WTC11 (cell line): ENCODE measurements around the gene S1PR5. TPM values are rescaled to one million over a fixed set of nuclear protein-coding genes. Genes with fewer than 3 reads are reported as not detected.
A peak's percentile ranks its signal among the peaks of the same experiment; 100 is the strongest.

Experiments used
- ATAC-seq: fragments of 200-7000 bp; cut with Tn5 transposase; 2 replicates; pipeline ENCODE4 v1.10.0; 2021; ENCODE audit warnings: mild to moderate bottlenecking, moderate library complexity
- CTCF ChIA-PET: fragments of 300-600 bp; sonication (Branson Sonifier 250); formaldehyde crosslinking; loops from one replicate; lab custom pipeline; 2021; ENCODE audit warnings: antibody characterized with exemption; lab: Charles Lee
- POLR2A ChIA-PET: fragments of 350-600 bp; sonication (Branson Sonifier 250); formaldehyde crosslinking; loops from one replicate; lab custom pipeline; 2021; ENCODE audit warnings: antibody characterized with exemption; lab: Charles Lee
- DNase-seq: peaks from one replicate; pipeline ENCODE4 v3.0.0; 2021; ENCODE audit warnings: low spot score
- H3K27ac Mint-ChIP-seq: 2 replicates; pipeline ENCODE4 v1.8.0; 2021; ENCODE audit warnings: mixed read lengths
- H3K27me3 Mint-ChIP-seq: 2 replicates; pipeline ENCODE4 v1.8.0; 2021; ENCODE audit warnings: low read depth, mild to moderate bottlenecking, moderate library complexity, mixed read lengths
- H3K36me3 Mint-ChIP-seq: 2 replicates; pipeline ENCODE4 v1.8.0; 2021; ENCODE audit warnings: mixed read lengths
- H3K4me1 Mint-ChIP-seq: 2 replicates; pipeline ENCODE4 v1.8.0; 2022; ENCODE audit warnings: mixed read lengths
- H3K4me3 Mint-ChIP-seq: 2 replicates; pipeline ENCODE4 v1.8.0; 2021; ENCODE audit warnings: mild to moderate bottlenecking, moderate library complexity, mixed read lengths
- H3K9me3 Mint-ChIP-seq: 2 replicates; pipeline ENCODE4 v1.8.0; 2021; ENCODE audit warnings: mixed read lengths
- ATF1 ChIP-seq: sonication (generic); formaldehyde crosslinking; IDR thresholded peaks from 2 replicates; pipeline ENCODE4 v1.8.1; 2023; ENCODE audit warnings: mild to moderate bottlenecking, moderate library complexity, missing genetic modification reagents
- CREB1 ChIP-seq: sonication (generic); formaldehyde crosslinking; IDR thresholded peaks from 2 replicates; pipeline ENCODE4 v1.8.0; 2023; ENCODE audit warnings: mild to moderate bottlenecking, missing genetic modification reagents
- E2F5 ChIP-seq: sonication (generic); formaldehyde crosslinking; IDR thresholded peaks from 2 replicates; pipeline ENCODE4 v1.8.1; 2022; ENCODE audit warnings: mild to moderate bottlenecking, moderate library complexity, missing genetic modification reagents
- ETV6 ChIP-seq: sonication (generic); formaldehyde crosslinking; IDR thresholded peaks from 2 replicates; pipeline ENCODE4 v1.8.1; 2022; ENCODE audit warnings: mild to moderate bottlenecking, missing genetic modification reagents
- GABPB1 ChIP-seq: sonication (generic); formaldehyde crosslinking; IDR thresholded peaks from 2 replicates; pipeline ENCODE4 v1.8.1; 2023; ENCODE audit warnings: mild to moderate bottlenecking, missing genetic modification reagents
- GTF2I ChIP-seq: fragments of 250-450 bp; sonication (Bioruptor Pico); conservative IDR thresholded peaks from 2 replicates; pipeline ENCODE4 v1.4.0; 2021; ENCODE audit warnings: mild to moderate bottlenecking
- IRF2 ChIP-seq: sonication (generic); formaldehyde crosslinking; IDR thresholded peaks from 2 replicates; pipeline ENCODE4 v1.8.0; 2022; ENCODE audit warnings: low read depth, missing genetic modification reagents, borderline replicate concordance
- JAZF1 ChIP-seq: fragments of 250-450 bp; sonication (Bioruptor Pico); IDR thresholded peaks from 2 replicates; pipeline ENCODE4 v1.9.0; 2021; ENCODE audit warnings: moderate library complexity, mild to moderate bottlenecking, inconsistent platforms
- MXD4 ChIP-seq: fragments of 250-450 bp; sonication (Bioruptor Pico); IDR thresholded peaks from 2 replicates; pipeline ENCODE4 v1.8.0; 2021; ENCODE audit warnings: mild to moderate bottlenecking, moderate library complexity, borderline replicate concordance
- NFATC4 ChIP-seq: fragments of 250-450 bp; sonication (Bioruptor Pico); IDR thresholded peaks from 2 replicates; pipeline ENCODE4 v1.9.0; 2021; ENCODE audit warnings: mild to moderate bottlenecking
- NFYB ChIP-seq: sonication (generic); formaldehyde crosslinking; conservative IDR thresholded peaks from 2 replicates; pipeline ENCODE4 v1.8.0; 2022; ENCODE audit warnings: low read depth, missing genetic modification reagents
- NR2C2 ChIP-seq: sonication (generic); formaldehyde crosslinking; IDR thresholded peaks from 2 replicates; pipeline ENCODE4 v1.8.0; 2022; ENCODE audit warnings: mild to moderate bottlenecking, missing genetic modification reagents
- PRRX2 ChIP-seq: fragments of 250-450 bp; sonication (Bioruptor Pico); IDR thresholded peaks from 2 replicates; pipeline ENCODE4 v1.8.0; 2021; ENCODE audit warnings: mild to moderate bottlenecking
- RELA ChIP-seq: sonication (generic); formaldehyde crosslinking; IDR thresholded peaks from 2 replicates; pipeline ENCODE4 v1.8.1; 2022; ENCODE audit warnings: missing genetic modification reagents, mild to moderate bottlenecking, borderline replicate concordance
- SMAD4 ChIP-seq: sonication (generic); formaldehyde crosslinking; IDR thresholded peaks from 2 replicates; pipeline ENCODE4 v1.8.0; 2022; ENCODE audit warnings: mild to moderate bottlenecking, missing genetic modification reagents
- SOX15 ChIP-seq: fragments of 250-450 bp; sonication (Bioruptor Pico); IDR thresholded peaks from 2 replicates; pipeline ENCODE4 v1.9.0; 2021; ENCODE audit warnings: mild to moderate bottlenecking
- TCF7 ChIP-seq: sonication (generic); formaldehyde crosslinking; IDR thresholded peaks from 2 replicates; pipeline ENCODE4 v1.8.0; 2022; ENCODE audit warnings: mild to moderate bottlenecking, low read depth, missing genetic modification reagents, moderate library complexity
- TEAD4 ChIP-seq: sonication (generic); formaldehyde crosslinking; IDR thresholded peaks from 2 replicates; pipeline ENCODE4 v1.8.0; 2022; ENCODE audit warnings: mild to moderate bottlenecking, missing genetic modification reagents
- TP53 ChIP-seq: sonication (generic); formaldehyde crosslinking; IDR thresholded peaks from 2 replicates; pipeline ENCODE4 v1.8.1; 2023; ENCODE audit warnings: mild to moderate bottlenecking, missing genetic modification reagents
- ZBTB21 ChIP-seq: sonication (generic); formaldehyde crosslinking; IDR thresholded peaks from 2 replicates; pipeline ENCODE4 v1.8.1; 2023; ENCODE audit warnings: mild to moderate bottlenecking, missing genetic modification reagents, borderline replicate concordance
- ZNF263 ChIP-seq: sonication (generic); formaldehyde crosslinking; IDR thresholded peaks from 2 replicates; pipeline ENCODE4 v1.8.1; 2022; ENCODE audit warnings: low read depth, mild to moderate bottlenecking, moderate library complexity, missing genetic modification reagents
- total RNA-seq: library from RNA; stranded (reverse); gene quantifications from 3 replicates; pipeline ENCODE4 v1.2.3, GENCODE V29; 2021
- TF ChIP-seq, protein P1 (sequence below): fragments of 250-450 bp; sonication (Bioruptor Pico); IDR thresholded peaks from 2 replicates; pipeline ENCODE4 v1.8.0; 2021; ENCODE audit warnings: mild to moderate bottlenecking
- TF ChIP-seq, protein P2 (sequence below): fragments of 200-600 bp; IDR thresholded peaks from 2 replicates; pipeline ENCODE4 v1.8.0; 2022; ENCODE audit warnings: antibody characterized with exemption
- TF ChIP-seq, protein P3 (sequence below): sonication (generic); formaldehyde crosslinking; IDR thresholded peaks from 2 replicates; pipeline ENCODE4 v1.8.1; 2023; ENCODE audit warnings: mild to moderate bottlenecking, missing genetic modification reagents, borderline replicate concordance
- TF ChIP-seq, protein P4 (sequence below): sonication (generic); formaldehyde crosslinking; conservative IDR thresholded peaks from 2 replicates; pipeline ENCODE4 v1.8.1; 2022; ENCODE audit warnings: mild to moderate bottlenecking, missing genetic modification reagents
- TF ChIP-seq, protein P5 (sequence below): sonication (generic); formaldehyde crosslinking; IDR thresholded peaks from 2 replicates; pipeline ENCODE4 v1.8.0; 2022; ENCODE audit warnings: mild to moderate bottlenecking, missing genetic modification reagents
- TF ChIP-seq, protein P6 (sequence below): sonication (generic); formaldehyde crosslinking; IDR thresholded peaks from 2 replicates; pipeline ENCODE4 v1.8.1; 2023; ENCODE audit warnings: mild to moderate bottlenecking, missing genetic modification reagents

Gene S1PR5
- total RNA-seq, 1 experiment from 2014 or later, result 5.4 TPM

GRCh38 chr19:10565567-10566407 is 48.5 kb upstream of the S1PR5 start, which contains the start of gene KRI1:
Gene KRI1 (minus strand): TSS chr19:10566010. CDS start chr19:10565999, 11 bp downstream.
- H3K27me3 Mint-ChIP-seq, result peaks cover 19% of the 10 kb centered on the region
- CTCF ChIA-PET, result interaction anchor here (0.7 to 1.7 kb wide), 14 partner anchors 10 to 177 kb away, joined by 3 to 10 read pairs (median 4); partner anchors contain the start of gene DNM2
- peaks cover 16% of the 10 kb centered on the region for H3K36me3 Mint-ChIP-seq
- ATAC-seq (peak; percentile 46), DNase-seq (peak; percentile 99)
- peak within 1 kb of the TSS; percentile 87 for H3K27ac Mint-ChIP-seq
- H3K9me3 Mint-ChIP-seq, result no peaks in the 10 kb centered on the region
- POLR2A ChIA-PET, result interaction anchor here (0.7 to 1.3 kb wide), 4 partner anchors 13 to 146 kb away, joined by 3 read pairs; partner anchors contain the start of genes ATG4D and PDE4A
- H3K4me1 Mint-ChIP-seq, result peaks cover 32% of the 10 kb centered on the region
- H3K4me3 Mint-ChIP-seq, result peak within 1 kb of the TSS; percentile 89
- no peak for TF ChIP-seq PRRX2 (CRISPR knock-in tag)
- TF ChIP-seq ZNF263 (CRISPR knock-in tag), result no peak
- peak; percentile 72; the same call in 1 of the 2 replicates for TF ChIP-seq SMAD4 (CRISPR knock-in tag)
- no peak for TF ChIP-seq JAZF1 (CRISPR knock-in tag)
- TF ChIP-seq TCF7, result no peak
- TF ChIP-seq, protein P1, sequence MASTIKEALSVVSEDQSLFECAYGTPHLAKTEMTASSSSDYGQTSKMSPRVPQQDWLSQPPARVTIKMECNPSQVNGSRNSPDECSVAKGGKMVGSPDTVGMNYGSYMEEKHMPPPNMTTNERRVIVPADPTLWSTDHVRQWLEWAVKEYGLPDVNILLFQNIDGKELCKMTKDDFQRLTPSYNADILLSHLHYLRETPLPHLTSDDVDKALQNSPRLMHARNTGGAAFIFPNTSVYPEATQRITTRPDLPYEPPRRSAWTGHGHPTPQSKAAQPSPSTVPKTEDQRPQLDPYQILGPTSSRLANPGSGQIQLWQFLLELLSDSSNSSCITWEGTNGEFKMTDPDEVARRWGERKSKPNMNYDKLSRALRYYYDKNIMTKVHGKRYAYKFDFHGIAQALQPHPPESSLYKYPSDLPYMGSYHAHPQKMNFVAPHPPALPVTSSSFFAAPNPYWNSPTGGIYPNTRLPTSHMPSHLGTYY (CRISPR knock-in tag), result no peak
- TF ChIP-seq MXD4 (CRISPR knock-in tag), result no peak
- TF ChIP-seq, protein P2, sequence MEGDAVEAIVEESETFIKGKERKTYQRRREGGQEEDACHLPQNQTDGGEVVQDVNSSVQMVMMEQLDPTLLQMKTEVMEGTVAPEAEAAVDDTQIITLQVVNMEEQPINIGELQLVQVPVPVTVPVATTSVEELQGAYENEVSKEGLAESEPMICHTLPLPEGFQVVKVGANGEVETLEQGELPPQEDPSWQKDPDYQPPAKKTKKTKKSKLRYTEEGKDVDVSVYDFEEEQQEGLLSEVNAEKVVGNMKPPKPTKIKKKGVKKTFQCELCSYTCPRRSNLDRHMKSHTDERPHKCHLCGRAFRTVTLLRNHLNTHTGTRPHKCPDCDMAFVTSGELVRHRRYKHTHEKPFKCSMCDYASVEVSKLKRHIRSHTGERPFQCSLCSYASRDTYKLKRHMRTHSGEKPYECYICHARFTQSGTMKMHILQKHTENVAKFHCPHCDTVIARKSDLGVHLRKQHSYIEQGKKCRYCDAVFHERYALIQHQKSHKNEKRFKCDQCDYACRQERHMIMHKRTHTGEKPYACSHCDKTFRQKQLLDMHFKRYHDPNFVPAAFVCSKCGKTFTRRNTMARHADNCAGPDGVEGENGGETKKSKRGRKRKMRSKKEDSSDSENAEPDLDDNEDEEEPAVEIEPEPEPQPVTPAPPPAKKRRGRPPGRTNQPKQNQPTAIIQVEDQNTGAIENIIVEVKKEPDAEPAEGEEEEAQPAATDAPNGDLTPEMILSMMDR, result no peak
- TF ChIP-seq ZBTB21 (CRISPR knock-in tag), result no peak
- TF ChIP-seq, protein P3, sequence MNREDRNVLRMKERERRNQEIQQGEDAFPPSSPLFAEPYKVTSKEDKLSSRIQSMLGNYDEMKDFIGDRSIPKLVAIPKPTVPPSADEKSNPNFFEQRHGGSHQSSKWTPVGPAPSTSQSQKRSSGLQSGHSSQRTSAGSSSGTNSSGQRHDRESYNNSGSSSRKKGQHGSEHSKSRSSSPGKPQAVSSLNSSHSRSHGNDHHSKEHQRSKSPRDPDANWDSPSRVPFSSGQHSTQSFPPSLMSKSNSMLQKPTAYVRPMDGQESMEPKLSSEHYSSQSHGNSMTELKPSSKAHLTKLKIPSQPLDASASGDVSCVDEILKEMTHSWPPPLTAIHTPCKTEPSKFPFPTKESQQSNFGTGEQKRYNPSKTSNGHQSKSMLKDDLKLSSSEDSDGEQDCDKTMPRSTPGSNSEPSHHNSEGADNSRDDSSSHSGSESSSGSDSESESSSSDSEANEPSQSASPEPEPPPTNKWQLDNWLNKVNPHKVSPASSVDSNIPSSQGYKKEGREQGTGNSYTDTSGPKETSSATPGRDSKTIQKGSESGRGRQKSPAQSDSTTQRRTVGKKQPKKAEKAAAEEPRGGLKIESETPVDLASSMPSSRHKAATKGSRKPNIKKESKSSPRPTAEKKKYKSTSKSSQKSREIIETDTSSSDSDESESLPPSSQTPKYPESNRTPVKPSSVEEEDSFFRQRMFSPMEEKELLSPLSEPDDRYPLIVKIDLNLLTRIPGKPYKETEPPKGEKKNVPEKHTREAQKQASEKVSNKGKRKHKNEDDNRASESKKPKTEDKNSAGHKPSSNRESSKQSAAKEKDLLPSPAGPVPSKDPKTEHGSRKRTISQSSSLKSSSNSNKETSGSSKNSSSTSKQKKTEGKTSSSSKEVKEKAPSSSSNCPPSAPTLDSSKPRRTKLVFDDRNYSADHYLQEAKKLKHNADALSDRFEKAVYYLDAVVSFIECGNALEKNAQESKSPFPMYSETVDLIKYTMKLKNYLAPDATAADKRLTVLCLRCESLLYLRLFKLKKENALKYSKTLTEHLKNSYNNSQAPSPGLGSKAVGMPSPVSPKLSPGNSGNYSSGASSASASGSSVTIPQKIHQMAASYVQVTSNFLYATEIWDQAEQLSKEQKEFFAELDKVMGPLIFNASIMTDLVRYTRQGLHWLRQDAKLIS (CRISPR knock-in tag), result no peak
- no peak; the same call in 1 of the 2 replicates for TF ChIP-seq RELA (CRISPR knock-in tag)
- TF ChIP-seq E2F5 (CRISPR knock-in tag), result peak; percentile 88
- TF ChIP-seq TP53 (CRISPR knock-in tag), result no peak
- no peak for TF ChIP-seq NFATC4 (CRISPR knock-in tag)
- no peak for TF ChIP-seq NR2C2 (CRISPR knock-in tag)
- 0 out of 2 replicates have a peak, but pooled peaks have one; percentile 58 for TF ChIP-seq ATF1 (CRISPR knock-in tag)
- TF ChIP-seq, protein P4, sequence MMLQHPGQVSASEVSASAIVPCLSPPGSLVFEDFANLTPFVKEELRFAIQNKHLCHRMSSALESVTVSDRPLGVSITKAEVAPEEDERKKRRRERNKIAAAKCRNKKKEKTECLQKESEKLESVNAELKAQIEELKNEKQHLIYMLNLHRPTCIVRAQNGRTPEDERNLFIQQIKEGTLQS (CRISPR knock-in tag), result no peak
- TF ChIP-seq, protein P5, sequence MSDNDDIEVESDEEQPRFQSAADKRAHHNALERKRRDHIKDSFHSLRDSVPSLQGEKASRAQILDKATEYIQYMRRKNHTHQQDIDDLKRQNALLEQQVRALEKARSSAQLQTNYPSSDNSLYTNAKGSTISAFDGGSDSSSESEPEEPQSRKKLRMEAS (CRISPR knock-in tag), result peak; percentile 98
- TF ChIP-seq IRF2 (CRISPR knock-in tag), result no peak
- TF ChIP-seq TEAD4, result peak; percentile 68; the same call in 1 of the 2 replicates
- peak; percentile 72 for TF ChIP-seq GABPB1
- no peak for TF ChIP-seq GTF2I (CRISPR knock-in tag)
- TF ChIP-seq, protein P6, sequence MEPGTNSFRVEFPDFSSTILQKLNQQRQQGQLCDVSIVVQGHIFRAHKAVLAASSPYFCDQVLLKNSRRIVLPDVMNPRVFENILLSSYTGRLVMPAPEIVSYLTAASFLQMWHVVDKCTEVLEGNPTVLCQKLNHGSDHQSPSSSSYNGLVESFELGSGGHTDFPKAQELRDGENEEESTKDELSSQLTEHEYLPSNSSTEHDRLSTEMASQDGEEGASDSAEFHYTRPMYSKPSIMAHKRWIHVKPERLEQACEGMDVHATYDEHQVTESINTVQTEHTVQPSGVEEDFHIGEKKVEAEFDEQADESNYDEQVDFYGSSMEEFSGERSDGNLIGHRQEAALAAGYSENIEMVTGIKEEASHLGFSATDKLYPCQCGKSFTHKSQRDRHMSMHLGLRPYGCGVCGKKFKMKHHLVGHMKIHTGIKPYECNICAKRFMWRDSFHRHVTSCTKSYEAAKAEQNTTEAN (CRISPR knock-in tag), result peak; percentile 89; the same call in 1 of the 2 replicates
- TF ChIP-seq SOX15, result no peak
- TF ChIP-seq ETV6 (CRISPR knock-in tag), result peak; percentile 85; the same call in 1 of the 2 replicates
- TF ChIP-seq CREB1, result no peak
- TF ChIP-seq NFYB (CRISPR knock-in tag), result no peak
